WTC11 (cell line): ENCODE data around the gene PSORS1C1. TPM values are rescaled to one million over a fixed set of nuclear protein-coding genes. Genes with fewer than 3 reads are reported as not detected.
A peak's percentile ranks its signal among the peaks of the same experiment; 100 is the strongest.

Source experiments
- ATAC-seq: fragments of 200-7000 bp; cut with Tn5 transposase; 2 replicates; pipeline ENCODE4 v1.10.0; 2021; ENCODE audit warnings: mild to moderate bottlenecking, moderate library complexity
- CTCF ChIA-PET: fragments of 300-600 bp; sonication (Branson Sonifier 250); formaldehyde crosslinking; loops from one replicate; lab custom pipeline; 2021; ENCODE audit warnings: antibody characterized with exemption; lab: Charles Lee
- POLR2A ChIA-PET: fragments of 350-600 bp; sonication (Branson Sonifier 250); formaldehyde crosslinking; loops from one replicate; lab custom pipeline; 2021; ENCODE audit warnings: antibody characterized with exemption; lab: Charles Lee
- DNase-seq: peaks from one replicate; pipeline ENCODE4 v3.0.0; 2021; ENCODE audit warnings: low spot score
- H3K27ac Mint-ChIP-seq: 2 replicates; pipeline ENCODE4 v1.8.0; 2021; ENCODE audit warnings: mixed read lengths
- H3K27me3 Mint-ChIP-seq: 2 replicates; pipeline ENCODE4 v1.8.0; 2021; ENCODE audit warnings: low read depth, mild to moderate bottlenecking, moderate library complexity, mixed read lengths
- H3K36me3 Mint-ChIP-seq: 2 replicates; pipeline ENCODE4 v1.8.0; 2021; ENCODE audit warnings: mixed read lengths
- H3K4me1 Mint-ChIP-seq: 2 replicates; pipeline ENCODE4 v1.8.0; 2022; ENCODE audit warnings: mixed read lengths
- H3K4me3 Mint-ChIP-seq: 2 replicates; pipeline ENCODE4 v1.8.0; 2021; ENCODE audit warnings: mild to moderate bottlenecking, moderate library complexity, mixed read lengths
- H3K9me3 Mint-ChIP-seq: 2 replicates; pipeline ENCODE4 v1.8.0; 2021; ENCODE audit warnings: mixed read lengths
- EMX1 ChIP-seq: fragments of 250-450 bp; sonication (Bioruptor Pico); IDR thresholded peaks from 2 replicates; pipeline ENCODE4 v1.8.0; 2021; ENCODE audit warnings: mild to moderate bottlenecking
- ETV6 ChIP-seq: sonication (generic); formaldehyde crosslinking; IDR thresholded peaks from 2 replicates; pipeline ENCODE4 v1.8.1; 2022; ENCODE audit warnings: mild to moderate bottlenecking, missing genetic modification reagents
- GTF2I ChIP-seq: fragments of 250-450 bp; sonication (Bioruptor Pico); conservative IDR thresholded peaks from 2 replicates; pipeline ENCODE4 v1.4.0; 2021; ENCODE audit warnings: mild to moderate bottlenecking
- NR2C2 ChIP-seq: sonication (generic); formaldehyde crosslinking; IDR thresholded peaks from 2 replicates; pipeline ENCODE4 v1.8.0; 2022; ENCODE audit warnings: mild to moderate bottlenecking, missing genetic modification reagents
- TCF7 ChIP-seq: sonication (generic); formaldehyde crosslinking; IDR thresholded peaks from 2 replicates; pipeline ENCODE4 v1.8.0; 2022; ENCODE audit warnings: mild to moderate bottlenecking, low read depth, missing genetic modification reagents, moderate library complexity
- ZBTB21 ChIP-seq: sonication (generic); formaldehyde crosslinking; IDR thresholded peaks from 2 replicates; pipeline ENCODE4 v1.8.1; 2023; ENCODE audit warnings: mild to moderate bottlenecking, missing genetic modification reagents, borderline replicate concordance
- total RNA-seq: library from RNA; stranded (reverse); gene quantifications from 3 replicates; pipeline ENCODE4 v1.2.3, GENCODE V29; 2021
- TF ChIP-seq, protein P1 (sequence below): sonication (generic); formaldehyde crosslinking; IDR thresholded peaks from 2 replicates; pipeline ENCODE4 v1.8.1; 2023; ENCODE audit warnings: mild to moderate bottlenecking, moderate library complexity, missing genetic modification reagents
- TF ChIP-seq, protein P2 (sequence below): sonication (generic); formaldehyde crosslinking; IDR thresholded peaks from 2 replicates; pipeline ENCODE4 v1.8.0; 2022; ENCODE audit warnings: missing genetic modification reagents
- TF ChIP-seq, protein P3 (sequence below): sonication (generic); formaldehyde crosslinking; IDR thresholded peaks from 2 replicates; pipeline ENCODE4 v1.8.0; 2023; ENCODE audit warnings: missing genetic modification reagents

PSORS1C1 gene
- total RNA-seq, 1 experiment from 2014 or later = 0.66 TPM

DNA sequence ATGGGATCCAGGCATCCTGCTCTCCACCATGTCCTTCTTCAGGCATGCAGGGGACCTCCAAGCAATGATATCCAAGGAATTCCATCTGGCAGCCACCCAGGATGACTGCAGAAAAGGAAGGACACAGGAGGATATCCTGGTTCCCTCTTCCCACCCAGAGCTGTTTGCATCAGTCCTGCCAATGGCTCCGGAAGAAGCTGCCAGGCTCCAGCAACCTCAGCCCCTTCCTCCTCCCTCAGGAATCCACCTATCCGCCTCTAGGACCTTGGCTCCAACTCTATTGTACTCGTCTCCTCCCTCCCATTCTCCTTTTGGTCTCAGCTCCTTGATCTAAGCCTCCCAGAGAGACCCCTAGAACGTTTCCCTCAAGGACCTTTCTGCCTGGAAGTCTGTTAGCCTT lies 25.0 kb downstream of the PSORS1C1 start:
- H3K27ac Mint-ChIP-seq = peak overlapping the region; percentile 57

DNA sequence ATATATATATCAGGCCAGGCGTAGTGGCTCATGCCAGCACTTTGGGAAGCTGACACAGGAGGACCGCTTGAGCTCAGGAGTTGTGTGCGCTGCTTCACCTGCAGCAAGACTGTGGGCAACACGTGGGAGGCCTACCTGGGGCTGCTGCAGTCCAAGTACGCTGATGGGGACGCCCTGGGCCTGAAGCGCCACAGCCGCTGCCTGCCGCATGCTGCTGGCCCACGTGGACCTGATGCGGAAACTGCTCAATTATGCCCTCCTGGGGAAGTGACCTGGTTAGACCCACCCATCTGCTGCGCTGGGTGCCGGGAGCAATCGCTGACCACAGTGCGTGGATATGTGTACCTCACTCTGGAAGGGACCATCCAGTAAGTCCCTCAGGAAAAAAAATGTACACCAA lies 26.0 kb downstream of the PSORS1C1 start:
- ATAC-seq (no peak), DNase-seq (no peak)
- H3K4me1 Mint-ChIP-seq = peaks cover 46% of the 10 kb centered on the region
- H3K4me3 Mint-ChIP-seq = no peak overlapping the region
- TF ChIP-seq ETV6 (CRISPR knock-in tag) = no peak
- no peak for TF ChIP-seq EMX1 (CRISPR knock-in tag)
- TF ChIP-seq GTF2I (CRISPR knock-in tag) = no peak
- TF ChIP-seq, protein P1, sequence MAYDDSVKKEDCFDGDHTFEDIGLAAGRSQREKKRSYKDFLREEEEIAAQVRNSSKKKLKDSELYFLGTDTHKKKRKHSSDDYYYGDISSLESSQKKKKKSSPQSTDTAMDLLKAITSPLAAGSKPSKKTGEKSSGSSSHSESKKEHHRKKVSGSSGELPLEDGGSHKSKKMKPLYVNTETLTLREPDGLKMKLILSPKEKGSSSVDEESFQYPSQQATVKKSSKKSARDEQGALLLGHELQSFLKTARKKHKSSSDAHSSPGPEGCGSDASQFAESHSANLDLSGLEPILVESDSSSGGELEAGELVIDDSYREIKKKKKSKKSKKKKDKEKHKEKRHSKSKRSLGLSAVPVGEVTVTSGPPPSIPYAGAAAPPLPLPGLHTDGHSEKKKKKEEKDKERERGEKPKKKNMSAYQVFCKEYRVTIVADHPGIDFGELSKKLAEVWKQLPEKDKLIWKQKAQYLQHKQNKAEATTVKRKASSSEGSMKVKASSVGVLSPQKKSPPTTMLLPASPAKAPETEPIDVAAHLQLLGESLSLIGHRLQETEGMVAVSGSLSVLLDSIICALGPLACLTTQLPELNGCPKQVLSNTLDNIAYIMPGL (CRISPR knock-in tag) = no peak
- TF ChIP-seq, protein P2, sequence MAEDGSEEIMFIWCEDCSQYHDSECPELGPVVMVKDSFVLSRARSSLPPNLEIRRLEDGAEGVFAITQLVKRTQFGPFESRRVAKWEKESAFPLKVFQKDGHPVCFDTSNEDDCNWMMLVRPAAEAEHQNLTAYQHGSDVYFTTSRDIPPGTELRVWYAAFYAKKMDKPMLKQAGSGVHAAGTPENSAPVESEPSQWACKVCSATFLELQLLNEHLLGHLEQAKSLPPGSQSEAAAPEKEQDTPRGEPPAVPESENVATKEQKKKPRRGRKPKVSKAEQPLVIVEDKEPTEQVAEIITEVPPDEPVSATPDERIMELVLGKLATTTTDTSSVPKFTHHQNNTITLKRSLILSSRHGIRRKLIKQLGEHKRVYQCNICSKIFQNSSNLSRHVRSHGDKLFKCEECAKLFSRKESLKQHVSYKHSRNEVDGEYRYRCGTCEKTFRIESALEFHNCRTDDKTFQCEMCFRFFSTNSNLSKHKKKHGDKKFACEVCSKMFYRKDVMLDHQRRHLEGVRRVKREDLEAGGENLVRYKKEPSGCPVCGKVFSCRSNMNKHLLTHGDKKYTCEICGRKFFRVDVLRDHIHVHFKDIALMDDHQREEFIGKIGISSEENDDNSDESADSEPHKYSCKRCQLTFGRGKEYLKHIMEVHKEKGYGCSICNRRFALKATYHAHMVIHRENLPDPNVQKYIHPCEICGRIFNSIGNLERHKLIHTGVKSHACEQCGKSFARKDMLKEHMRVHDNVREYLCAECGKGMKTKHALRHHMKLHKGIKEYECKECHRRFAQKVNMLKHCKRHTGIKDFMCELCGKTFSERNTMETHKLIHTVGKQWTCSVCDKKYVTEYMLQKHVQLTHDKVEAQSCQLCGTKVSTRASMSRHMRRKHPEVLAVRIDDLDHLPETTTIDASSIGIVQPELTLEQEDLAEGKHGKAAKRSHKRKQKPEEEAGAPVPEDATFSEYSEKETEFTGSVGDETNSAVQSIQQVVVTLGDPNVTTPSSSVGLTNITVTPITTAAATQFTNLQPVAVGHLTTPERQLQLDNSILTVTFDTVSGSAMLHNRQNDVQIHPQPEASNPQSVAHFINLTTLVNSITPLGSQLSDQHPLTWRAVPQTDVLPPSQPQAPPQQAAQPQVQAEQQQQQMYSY = no peak
- TF ChIP-seq TCF7 (CRISPR knock-in tag) = no peak
- TF ChIP-seq, protein P3, sequence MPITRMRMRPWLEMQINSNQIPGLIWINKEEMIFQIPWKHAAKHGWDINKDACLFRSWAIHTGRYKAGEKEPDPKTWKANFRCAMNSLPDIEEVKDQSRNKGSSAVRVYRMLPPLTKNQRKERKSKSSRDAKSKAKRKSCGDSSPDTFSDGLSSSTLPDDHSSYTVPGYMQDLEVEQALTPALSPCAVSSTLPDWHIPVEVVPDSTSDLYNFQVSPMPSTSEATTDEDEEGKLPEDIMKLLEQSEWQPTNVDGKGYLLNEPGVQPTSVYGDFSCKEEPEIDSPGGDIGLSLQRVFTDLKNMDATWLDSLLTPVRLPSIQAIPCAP (CRISPR knock-in tag) = no peak
- peaks cover 4% of the 10 kb centered on the region for H3K27me3 Mint-ChIP-seq
- H3K9me3 Mint-ChIP-seq = no peaks in the 10 kb centered on the region
- H3K27ac Mint-ChIP-seq = no peak overlapping the region
- H3K36me3 Mint-ChIP-seq = peaks cover 28% of the 10 kb centered on the region
- POLR2A ChIA-PET = interaction anchor here (0.7 kb wide), 1 partner anchor 349 kb away, joined by 3 read pairs; no protein-coding TSS in a partner anchor
- CTCF ChIA-PET = interaction anchor here (0.7 to 4.2 kb wide), 6 partner anchors 18 to 226 kb away, joined by 3 to 49 read pairs (median 6); partner anchors contain the start of gene TCF19

More for the DNA sequence above, 25.0 kb downstream of the PSORS1C1 start:
- no peak for TF ChIP-seq NR2C2 (CRISPR knock-in tag)
- TF ChIP-seq, protein P2 = 0 out of 2 replicates have a peak, but pooled peaks have one; percentile 17
- Mint-ChIP-seq H3K4me3 (no peak overlapping the region), H3K4me1 (peaks cover 46% of the 10 kb centered on the region), H3K36me3 (peaks cover 18% of the 10 kb centered on the region), H3K9me3 (no peaks in the 10 kb centered on the region), H3K27me3 (peaks cover 4% of the 10 kb centered on the region)
- POLR2A ChIA-PET = interaction anchor here (1.2 to 1.4 kb wide), 2 partner anchors 19 to 33 kb away, joined by 6 to 11 read pairs; partner anchors contain the start of gene TCF19
- DNase-seq = peak; percentile 39
- CTCF ChIA-PET = interaction anchor here (0.6 to 4.2 kb wide), 12 partner anchors 9 to 227 kb away, joined by 3 to 49 read pairs (median 4); partner anchors contain the start of gene TCF19
- ATAC-seq = peak; percentile 71

DNA sequence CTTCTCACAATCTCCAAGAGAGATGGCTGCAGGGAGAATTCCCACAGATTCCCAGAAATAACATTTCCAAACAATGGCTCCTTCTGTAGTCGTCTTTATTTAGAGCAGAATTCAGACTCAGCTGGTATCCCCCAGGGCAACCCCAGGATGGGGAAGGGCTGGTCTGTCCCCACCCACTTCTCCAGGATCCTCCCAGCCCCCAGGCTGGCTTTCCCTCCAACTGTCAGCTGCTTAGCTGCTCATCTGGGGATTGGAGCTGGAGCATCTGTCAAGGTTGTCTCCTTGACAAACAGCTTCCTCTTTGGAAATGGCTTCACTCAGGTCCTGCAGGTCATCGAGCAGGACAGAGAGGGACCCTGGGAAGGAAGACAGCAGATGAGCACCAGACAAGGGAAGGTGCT lies 27.8 kb downstream of the PSORS1C1 start:
- CTCF ChIA-PET = interaction anchor here (0.9 to 2.0 kb wide), 2 partner anchors 15 to 224 kb away, joined by 3 to 5 read pairs; partner anchors contain the start of gene CCHCR1
- no peak for TF ChIP-seq ZBTB21 (CRISPR knock-in tag)
- TF ChIP-seq, protein P2 = no peak
- H3K27me3 Mint-ChIP-seq = peaks cover 4% of the 10 kb centered on the region
- no peak overlapping the region for H3K27ac Mint-ChIP-seq
- POLR2A ChIA-PET = interaction anchor here (0.6 kb wide), 1 partner anchor 30 kb away, joined by 3 read pairs; no protein-coding TSS in a partner anchor
- peaks cover 39% of the 10 kb centered on the region for H3K36me3 Mint-ChIP-seq
- no peaks in the 10 kb centered on the region for H3K9me3 Mint-ChIP-seq
- DNase-seq (no peak), ATAC-seq (no peak)
- no peak overlapping the region for H3K4me3 Mint-ChIP-seq
- H3K4me1 Mint-ChIP-seq = peaks cover 46% of the 10 kb centered on the region
